NCI-H1694 treated with DMSO at 0.1 percent for 48 hours (cell line): ENCODE data around the gene KIAA1217.
"Not testable (repeated sequence)": the region's sequence is repeated elsewhere in the genome, so short reads cannot be mapped to it uniquely, and the experiment has no call there.

Source experiments
- DNase-seq: peaks from one replicate; lab custom pipeline; 2025; lab: John Stamatoyannopoulos, UW

KIAA1217 gene

GRCh38 chr10:24465124-24465874, 256.4 kb downstream of the KIAA1217 start:
- DNase-seq = no peak

GRCh38 chr10:24465891-24466818, 257.2 kb downstream of the KIAA1217 start:
- DNase-seq = no peak

- DNase-seq = no peak
Measured at GRCh38 chr10:24467136-24467535, 258.2 kb downstream of the KIAA1217 start.

DNA sequence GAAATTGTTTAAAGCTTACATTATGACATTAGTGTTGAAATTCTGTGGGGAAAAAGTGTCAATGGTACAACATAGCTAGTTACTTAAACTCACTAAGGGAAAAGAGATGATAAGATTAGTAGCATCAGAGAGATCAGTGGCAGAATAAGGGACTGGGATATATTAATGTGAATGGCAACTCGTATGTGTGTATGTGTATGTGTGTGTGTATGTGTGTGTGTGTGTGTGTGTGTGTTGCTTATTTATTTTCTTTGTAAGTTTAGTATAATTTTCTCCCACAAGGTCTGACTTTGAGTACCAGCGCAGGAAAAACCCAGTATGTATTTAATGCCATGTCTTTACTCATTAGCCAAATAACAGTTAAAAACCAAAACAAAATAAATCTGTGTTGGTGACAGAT, 258.7 kb downstream of the KIAA1217 start:
- DNase-seq = no peak

- no peak for DNase-seq
Measured at GRCh38 chr10:24468281-24468751, 259.4 kb downstream of the KIAA1217 start.

GRCh38 chr10:24469993-24470392, 261.1 kb downstream of the KIAA1217 start:
- DNase-seq = no peak

DNA sequence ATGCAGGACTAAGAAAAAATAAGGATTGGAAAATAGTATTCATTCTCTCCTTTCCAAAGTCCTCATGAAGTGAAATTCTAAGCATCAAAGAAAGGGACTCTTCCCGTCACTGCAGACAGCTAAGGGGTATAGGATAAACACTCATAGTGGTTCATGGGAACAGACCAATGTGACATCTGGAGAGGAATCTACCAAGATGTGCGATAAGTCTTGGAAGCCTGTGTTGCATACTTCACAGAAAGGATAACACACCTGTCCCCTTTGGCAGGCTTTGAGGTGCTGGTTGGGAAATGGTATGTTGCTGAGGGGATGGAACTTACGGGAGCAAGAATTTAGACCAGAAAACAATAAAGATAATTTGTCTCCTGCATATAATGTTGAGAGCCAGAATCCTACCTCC, 266.7 kb downstream of the KIAA1217 start:
- DNase-seq = no peak

GRCh38 chr10:24476913-24477701, 268.2 kb downstream of the KIAA1217 start:
- no peak for DNase-seq

DNA sequence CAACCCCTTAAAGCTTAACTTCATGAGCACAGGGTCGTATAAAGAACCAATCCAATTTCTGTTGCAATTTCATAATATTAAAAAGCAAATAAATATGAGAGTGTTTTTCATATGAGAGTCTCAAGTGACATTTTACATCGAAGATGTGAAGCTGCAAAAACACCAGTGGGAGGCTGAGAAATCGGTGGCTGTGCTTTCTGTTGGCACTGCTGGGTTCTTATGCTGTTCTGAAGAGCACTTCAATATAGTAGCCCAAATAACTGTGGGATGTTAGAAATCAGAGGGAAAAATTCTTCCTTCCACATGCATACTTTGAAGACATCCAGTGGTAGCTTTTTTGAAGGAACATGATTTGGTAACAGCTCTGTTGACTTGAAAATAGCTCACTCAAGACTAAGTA, 269.0 kb downstream of the KIAA1217 start:
- no peak for DNase-seq

DNA sequence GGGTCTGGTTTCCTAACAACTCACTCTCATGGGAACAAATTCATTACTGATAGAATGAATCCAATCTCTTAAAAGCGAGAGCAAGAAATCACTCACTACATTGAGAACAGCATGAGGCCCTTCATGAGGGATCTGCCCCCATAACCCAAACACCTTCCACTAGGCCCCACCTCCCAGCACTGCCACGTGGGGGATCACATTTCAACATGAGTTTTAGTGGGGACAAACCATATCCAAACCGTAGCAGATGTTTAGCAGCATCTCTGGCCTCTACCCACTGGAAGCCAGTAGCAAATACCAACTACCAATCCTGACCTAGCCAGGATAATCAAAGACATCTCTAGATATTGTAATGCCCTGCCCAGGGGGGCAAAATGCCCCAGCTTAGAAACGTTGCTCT, 270.9 kb downstream of the KIAA1217 start:
- DNase-seq = no peak

DNA sequence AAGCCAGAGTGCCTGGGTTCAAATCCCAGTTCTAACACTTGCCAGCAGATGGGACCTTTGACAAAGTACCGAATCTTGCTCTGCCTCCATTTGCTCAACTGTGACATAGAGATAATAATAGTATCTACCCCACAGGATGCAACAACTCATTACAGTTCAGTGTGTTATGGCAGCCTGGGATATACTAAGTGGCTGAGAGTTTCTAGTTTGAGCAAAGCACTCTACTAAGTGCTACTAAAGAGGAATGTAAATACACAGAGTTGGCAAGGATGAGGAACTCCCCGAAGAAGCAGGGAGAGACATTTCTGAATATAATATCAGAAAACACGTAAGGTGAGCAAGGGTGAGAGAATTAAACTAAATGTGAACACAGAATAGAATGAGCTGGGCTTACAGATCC, 271.5 kb downstream of the KIAA1217 start:
- DNase-seq = no peak

DNA sequence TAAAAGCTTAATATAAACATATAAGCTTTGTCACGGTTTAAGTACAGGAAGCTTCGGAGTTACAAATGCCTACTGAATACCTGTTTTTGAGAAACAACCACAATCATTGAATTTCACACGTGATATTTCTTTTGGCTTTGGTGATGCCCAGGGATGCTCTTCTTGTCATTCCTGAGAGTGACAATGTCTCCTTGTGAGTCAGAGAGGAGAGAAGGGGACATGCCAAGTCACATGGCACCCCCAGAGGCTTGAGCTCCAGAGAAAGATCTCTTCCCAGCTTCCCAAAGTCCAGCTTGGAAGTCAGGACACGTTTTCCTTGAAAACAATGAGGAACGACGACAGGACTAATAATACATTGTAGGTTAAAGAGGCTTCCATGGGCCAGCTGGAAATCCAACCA, 272.3 kb downstream of the KIAA1217 start:
- DNase-seq = no peak

- not testable (repeated sequence) for DNase-seq
Measured at GRCh38 chr10:24482713-24483112, 273.8 kb downstream of the KIAA1217 start.

DNA sequence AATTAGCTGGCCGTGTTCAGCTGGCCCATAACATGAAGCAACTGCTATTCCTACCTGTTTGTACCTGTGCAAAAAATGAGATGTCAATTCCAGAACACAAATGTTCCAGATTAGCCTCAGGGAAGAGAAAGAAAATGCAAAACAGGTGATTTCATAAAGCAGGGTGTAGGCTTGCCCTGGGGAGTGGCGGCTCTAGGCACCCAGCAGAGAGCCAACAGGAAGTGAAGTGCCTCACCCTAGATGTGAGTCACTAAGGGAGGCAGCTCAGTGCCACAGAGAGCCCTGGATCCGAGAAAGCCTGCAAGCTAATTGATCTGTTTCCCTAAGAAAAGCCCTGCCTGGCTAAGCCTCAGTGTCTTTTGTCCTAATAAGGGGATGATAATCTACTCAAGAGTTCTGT, 274.8 kb downstream of the KIAA1217 start:
- no peak for DNase-seq

- DNase-seq = no peak
Measured at GRCh38 chr10:24484771-24485170, 275.8 kb downstream of the KIAA1217 start.

GRCh38 chr10:24485304-24485703, 276.4 kb downstream of the KIAA1217 start:
- DNase-seq = no peak

GRCh38 chr10:24488631-24489030, 279.7 kb downstream of the KIAA1217 start:
- no peak for DNase-seq

DNA sequence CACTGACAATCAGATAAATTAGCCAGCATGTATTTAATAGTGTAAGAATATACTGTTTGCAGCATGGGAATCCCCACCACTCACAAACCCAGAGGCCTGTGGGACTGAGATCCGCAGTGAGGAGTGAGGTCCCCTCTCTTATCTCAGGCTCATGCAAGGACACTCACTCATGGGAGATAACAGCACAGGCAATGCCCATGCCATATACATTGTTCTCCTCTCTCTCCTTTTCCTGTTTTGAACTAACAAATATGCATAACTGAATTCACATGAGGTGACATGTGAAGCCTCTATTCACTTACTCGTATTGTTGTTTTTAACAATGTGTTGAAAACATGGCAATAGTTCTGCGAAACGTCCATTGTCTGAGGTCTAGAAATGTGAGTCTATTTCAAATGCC, 284.2 kb downstream of the KIAA1217 start:
- no peak for DNase-seq

GRCh38 chr10:24494236-24494635, 285.3 kb downstream of the KIAA1217 start:
- no peak for DNase-seq

DNA sequence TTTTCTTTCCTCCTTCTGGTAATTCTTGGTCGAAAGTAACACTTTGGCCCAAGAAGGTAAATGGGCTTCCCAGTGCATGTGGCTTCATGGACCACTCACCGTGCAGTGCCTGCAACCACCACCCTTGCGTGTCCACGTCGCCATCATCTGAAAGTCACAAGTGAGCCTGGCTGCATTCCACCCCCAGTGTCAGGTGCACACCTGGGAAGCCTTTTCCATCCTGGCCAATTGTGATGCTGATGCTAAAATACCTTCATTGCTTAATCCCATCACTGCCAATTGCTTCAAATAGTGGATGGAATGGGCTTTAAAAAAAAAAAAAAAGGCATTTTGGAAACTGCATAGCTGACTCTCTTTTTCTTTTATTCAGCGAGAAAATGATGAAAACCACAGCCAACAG, 285.8 kb downstream of the KIAA1217 start:
- DNase-seq = no peak

DNA sequence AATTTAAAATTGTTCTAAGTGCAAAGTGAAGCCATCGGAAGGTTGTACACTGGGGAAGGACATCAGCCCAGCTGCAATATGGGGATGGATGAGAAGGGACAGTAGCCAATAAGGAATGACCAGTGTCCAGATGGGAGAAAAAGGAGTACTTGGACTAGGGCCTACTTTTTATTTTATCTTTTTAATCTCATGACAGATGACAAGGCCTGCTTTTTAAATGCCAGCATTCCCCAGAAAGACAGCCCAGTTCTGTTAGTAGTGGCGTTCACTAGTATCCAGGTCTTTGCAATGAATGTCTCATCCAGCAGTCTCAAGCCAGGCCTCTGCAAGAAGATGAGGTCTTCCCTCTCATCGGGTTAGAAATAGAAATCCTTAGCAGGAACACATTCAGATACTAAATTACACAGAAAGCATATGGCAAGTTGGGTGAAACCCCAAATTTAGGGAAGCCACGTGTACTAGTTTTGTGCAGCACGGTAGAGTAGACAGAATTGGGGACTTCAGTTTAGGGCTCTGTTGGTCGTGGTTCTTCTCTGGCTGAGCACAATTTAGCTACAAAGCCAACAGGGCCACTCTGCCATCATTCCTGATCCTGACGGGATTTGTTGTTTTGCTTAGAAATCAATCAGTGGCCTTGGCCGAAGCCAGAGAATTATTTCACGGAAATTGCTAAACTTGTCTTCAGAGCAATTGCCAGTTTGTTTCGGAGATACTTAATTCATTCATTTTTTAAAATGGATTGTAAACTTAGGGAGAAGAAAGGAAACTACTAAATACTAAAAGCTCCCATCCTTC, 286.9 kb downstream of the KIAA1217 start:
- no peak for DNase-seq
